Measurements from ENCODE around the gene REEP1.

DNA sequence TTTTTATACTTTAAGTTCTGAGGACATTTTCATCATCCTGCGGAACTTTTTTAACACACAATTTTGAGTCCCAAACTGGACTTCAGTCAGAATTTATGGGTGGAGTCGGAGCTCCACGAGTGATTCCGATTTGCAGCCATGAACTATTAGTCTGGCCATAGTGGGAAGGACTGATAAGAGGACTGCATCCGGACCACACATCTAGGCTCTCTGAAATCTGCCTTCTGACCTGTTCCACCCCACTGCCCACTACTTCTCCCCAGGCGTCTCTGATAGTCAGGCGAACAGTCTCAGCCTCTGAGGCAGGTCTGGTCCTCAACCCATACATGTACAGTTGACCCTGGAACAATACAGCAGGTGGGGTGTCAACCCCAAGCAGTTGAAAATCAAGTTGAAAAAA, 133.0 kb downstream of the REEP1 start:
- no peak for TF ChIP-seq L3MBTL2 (conservative IDR thresholded peaks at IDR 0.05)
- TF ChIP-seq ELF4 (IDR thresholded peaks at IDR 0.05): no peak
- TF ChIP-seq CTBP1 (IDR thresholded peaks at IDR 0.05; ENCODE audit: borderline replicate concordance): no peak
- no peak for TF ChIP-seq PKNOX1 (IDR thresholded peaks at IDR 0.05)
- no peak for TF ChIP-seq SP1 (IDR thresholded peaks at IDR 0.05)
- no peak for TF ChIP-seq SUZ12 (IDR thresholded peaks at IDR 0.05)
- TF ChIP-seq BHLHE40 (IDR thresholded peaks at IDR 0.05; ENCODE audit: borderline replicate concordance): no peak

All from HEK293T (cell line).